Aorta (tissue), 5 donors: ENCODE data around the gene POPDC3. TPM values are rescaled to one million over a fixed set of nuclear protein-coding genes. Genes with fewer than 3 reads are reported as not detected.
"Not testable (repeated sequence)": the region's sequence is repeated elsewhere in the genome, so short reads cannot be mapped to it uniquely, and the experiment has no call there.

ENCODE experiments used
- ATAC-seq: fragments of 200-7000 bp; cut with Tn5 transposase; one replicate; pipeline ENCODE4 v1.9.1; 2022; ENCODE audit warnings: moderate library complexity; ENCODE audit not compliant: low FRiP score
- DNase-seq, 2 donors: peaks; one replicate each; pipeline ENCODE4 v3.0.0-alpha.2; 2020
- H3K27ac ChIP-seq, 2 donors: one replicate each; pipeline ENCODE4 v1.5.1; 2013; ENCODE audit warnings: low read length in 2 of 2, mild to moderate bottlenecking in 2 of 2, moderate library complexity in 2 of 2, control low read depth in 1 of 2, inconsistent platforms in 1 of 2, low read depth in 1 of 2
- H3K27me3 ChIP-seq, 2 donors: one replicate each; pipeline ENCODE4 v1.6.1; 2013; ENCODE audit warnings: control low read depth in 1 of 2, low read length in 1 of 2, mild to moderate bottlenecking in 1 of 2, moderate library complexity in 1 of 2; ENCODE audit not compliant: insufficient read depth in 2 of 2, control insufficient read depth in 1 of 2
- H3K36me3 ChIP-seq, 2 donors: one replicate each; pipeline ENCODE4 v1.6.1; 2013; ENCODE audit warnings: control low read depth in 1 of 2, low read length in 1 of 2, mild to moderate bottlenecking in 1 of 2; ENCODE audit not compliant: insufficient read depth in 2 of 2, control insufficient read depth in 1 of 2
- H3K4me1 ChIP-seq, 2 donors: one replicate each; pipeline ENCODE4 v1.6.1; 2013; ENCODE audit warnings: low read length in 2 of 2, control low read depth in 1 of 2, mild to moderate bottlenecking in 1 of 2, moderate library complexity in 1 of 2; ENCODE audit not compliant: insufficient read depth in 2 of 2, control insufficient read depth in 1 of 2
- H3K4me3 ChIP-seq, 2 donors: one replicate each; pipeline ENCODE4 v1.5.1; 2013; ENCODE audit warnings: low read length in 2 of 2, control low read depth in 1 of 2, mild to moderate bottlenecking in 1 of 2
- H3K9me3 ChIP-seq: one replicate; pipeline ENCODE4 v1.6.1; 2013; ENCODE audit warnings: mild to moderate bottlenecking, low read length; ENCODE audit not compliant: control insufficient read depth
- WGBS, 2 donors: extraction: QIAGEN DNeasy Blood & Tissue Kit; methylation state at CpG; one replicate each; pipeline ENCODE4 v1.1.7; 2013; 5-methylcytosine and 5-hydroxymethylcytosine counted together
- intact Hi-C, 2 donors: fragments of 100-400 bp; cut with DNase I; formaldehyde crosslinking; loops; one replicate each; pipeline versions ENCODE4 v1.14.2 to v1.15.0; 2022
- polyA plus RNA-seq, 2 donors: library from polyadenylated mRNA; stranded (reverse); fragments of 200-250 nt; gene quantifications; one replicate each; pipeline ENCODE4 v1.2.3, GENCODE V29; 2013
- total RNA-seq, 2 donors: library from RNA; stranded (reverse); fragmentation: NEBNext Ultra II Directional; extraction: Animal tissue kit (Norgen Biotek cat#: 25700); gene quantifications; one replicate each; pipeline ENCODE4 v1.2.1, GENCODE V29; 2021
- donor health status: healthy with polysubstance abuse.
- donor health status: Bipolar disorder and iron deficiency.
- donor health status: DM: no; HTN: no; CAD: no.
- donor health status: DM: no; HTN: no; CAD: no.
- donor health status: DM: yes; HTN: yes; CAD: no.

Gene POPDC3
- total and polyA plus RNA-seq, 4 donors = 0.38 TPM; not detected in 3

- 95 to 96% methylated on average over 4 of the region's 4 CpGs for WGBS, 2 donors
- H3K9me3 ChIP-seq, H3K36me3 ChIP-seq, ATAC-seq, DNase-seq, H3K27ac ChIP-seq, H3K4me3 ChIP-seq, intact Hi-C loops, H3K27me3 ChIP-seq, H3K4me1 ChIP-seq: not testable (repeated sequence)
These were observed 7.3 kb downstream of the POPDC3 start for GRCh38 chr6:105172515-105172914.

GRCh38 chr6:105170059-105170458, 9.8 kb downstream of the POPDC3 start:
- Histone ChIP-seq H3K9me3 (no peaks in the 10 kb centered on the region), H3K27me3 (no peaks in the 10 kb centered on the region), H3K4me3 (no peak overlapping the region), H3K36me3 (no peaks in the 10 kb centered on the region), H3K4me1 (no peaks in the 10 kb centered on the region), H3K27ac (no peak overlapping the region)
- ATAC-seq (no peak), DNase-seq (no peak)
- 0% methylated on average over 1 of the region's 1 CpG for WGBS, 2 donors
- intact Hi-C loops = no loop called here

GRCh38 chr6:105167914-105168313, 11.9 kb downstream of the POPDC3 start:
- intact Hi-C loops = no loop called here
- no peak for DNase-seq
- no peak for ATAC-seq
- Histone ChIP-seq H3K4me3 (no peak overlapping the region), H3K4me1 (no peaks in the 10 kb centered on the region), H3K27ac (no peak overlapping the region), H3K9me3 (no peaks in the 10 kb centered on the region), H3K27me3 (no peaks in the 10 kb centered on the region), H3K36me3 (no peaks in the 10 kb centered on the region)

- Histone ChIP-seq H3K36me3 (no peaks in the 10 kb centered on the region), H3K4me3 (no peak overlapping the region), H3K4me1 (no peaks in the 10 kb centered on the region), H3K27ac (no peak overlapping the region), H3K9me3 (no peaks in the 10 kb centered on the region), H3K27me3 (no peaks in the 10 kb centered on the region)
- intact Hi-C loops = no loop called here
- WGBS, 2 donors = 92 to 93% methylated on average over 2 of the region's 2 CpGs
- DNase-seq = no peak
- ATAC-seq = no peak
These were observed 15.4 kb downstream of the POPDC3 start for GRCh38 chr6:105164418-105164817.

GRCh38 chr6:105163183-105163582, 16.6 kb downstream of the POPDC3 start:
- DNase-seq (no peak), ATAC-seq (no peak)
- no peaks in the 10 kb centered on the region for H3K27me3 ChIP-seq
- H3K36me3 ChIP-seq = no peaks in the 10 kb centered on the region
- H3K4me1 ChIP-seq = no peaks in the 10 kb centered on the region
- no peaks in the 10 kb centered on the region for H3K9me3 ChIP-seq
- H3K4me3 ChIP-seq = no peak overlapping the region
- intact Hi-C loops = no loop called here
- H3K27ac ChIP-seq = no peak overlapping the region

- ATAC-seq = no peak
- intact Hi-C loops = no loop called here
- H3K27me3 ChIP-seq = no peaks in the 10 kb centered on the region
- no peaks in the 10 kb centered on the region for H3K9me3 ChIP-seq
- H3K27ac ChIP-seq = no peak overlapping the region
- DNase-seq = no peak
- 94 to 97% methylated on average over 13 of the region's 13 CpGs for WGBS, 2 donors
- H3K36me3 ChIP-seq = no peaks in the 10 kb centered on the region
- H3K4me1 ChIP-seq = no peaks in the 10 kb centered on the region
- H3K4me3 ChIP-seq = no peak overlapping the region
These were observed 17.4 kb downstream of the POPDC3 start for GRCh38 chr6:105162377-105162776.

- Histone ChIP-seq H3K27me3 (no peaks in the 10 kb centered on the region), H3K27ac (no peak overlapping the region), H3K9me3 (no peaks in the 10 kb centered on the region), H3K36me3 (peaks cover 0 to 2% of the 10 kb centered on the region in 2 donors), H3K4me1 (no peaks in the 10 kb centered on the region), H3K4me3 (no peak overlapping the region)
- intact Hi-C loops = no loop called here
- 57 to 58% methylated on average over 4 of the region's 4 CpGs for whole genome bisulfite sequencing, 2 donors
- ATAC-seq (no peak), DNase-seq (no peak)
These were observed 18.4 kb downstream of the POPDC3 start for GRCh38 chr6:105161421-105161820.

- no peaks in the 10 kb centered on the region for H3K4me1 ChIP-seq
- WGBS, 2 donors = 94 to 96% methylated on average over 3 of the region's 3 CpGs
- H3K9me3 ChIP-seq = no peaks in the 10 kb centered on the region
- intact Hi-C loops = no loop called here
- ATAC-seq = no peak
- no peak overlapping the region for H3K4me3 ChIP-seq
- no peak overlapping the region for H3K27ac ChIP-seq
- DNase-seq = no peak
- H3K36me3 ChIP-seq = peaks cover 0 to 2% of the 10 kb centered on the region in 2 donors
- H3K27me3 ChIP-seq = no peaks in the 10 kb centered on the region
These were observed 26.1 kb downstream of the POPDC3 start for GRCh38 chr6:105153676-105154075.

- H3K4me3 ChIP-seq = no peak overlapping the region
- intact Hi-C loops = no loop called here
- H3K4me1 ChIP-seq = no peaks in the 10 kb centered on the region
- no peak overlapping the region for H3K27ac ChIP-seq
- H3K27me3 ChIP-seq = no peaks in the 10 kb centered on the region
- H3K9me3 ChIP-seq = no peaks in the 10 kb centered on the region
- peaks cover 0 to 2% of the 10 kb centered on the region in 2 donors for H3K36me3 ChIP-seq
- ATAC-seq (no peak), DNase-seq (no peak)
These were observed 26.9 kb downstream of the POPDC3 start for GRCh38 chr6:105152880-105153279.
